ENCODE results near the gene MRPL37.
"Not testable (repeated sequence)": the region's sequence is repeated elsewhere in the genome, so short reads cannot be mapped to it uniquely, and the experiment has no call there.

The MRPL37 gene

DNA sequence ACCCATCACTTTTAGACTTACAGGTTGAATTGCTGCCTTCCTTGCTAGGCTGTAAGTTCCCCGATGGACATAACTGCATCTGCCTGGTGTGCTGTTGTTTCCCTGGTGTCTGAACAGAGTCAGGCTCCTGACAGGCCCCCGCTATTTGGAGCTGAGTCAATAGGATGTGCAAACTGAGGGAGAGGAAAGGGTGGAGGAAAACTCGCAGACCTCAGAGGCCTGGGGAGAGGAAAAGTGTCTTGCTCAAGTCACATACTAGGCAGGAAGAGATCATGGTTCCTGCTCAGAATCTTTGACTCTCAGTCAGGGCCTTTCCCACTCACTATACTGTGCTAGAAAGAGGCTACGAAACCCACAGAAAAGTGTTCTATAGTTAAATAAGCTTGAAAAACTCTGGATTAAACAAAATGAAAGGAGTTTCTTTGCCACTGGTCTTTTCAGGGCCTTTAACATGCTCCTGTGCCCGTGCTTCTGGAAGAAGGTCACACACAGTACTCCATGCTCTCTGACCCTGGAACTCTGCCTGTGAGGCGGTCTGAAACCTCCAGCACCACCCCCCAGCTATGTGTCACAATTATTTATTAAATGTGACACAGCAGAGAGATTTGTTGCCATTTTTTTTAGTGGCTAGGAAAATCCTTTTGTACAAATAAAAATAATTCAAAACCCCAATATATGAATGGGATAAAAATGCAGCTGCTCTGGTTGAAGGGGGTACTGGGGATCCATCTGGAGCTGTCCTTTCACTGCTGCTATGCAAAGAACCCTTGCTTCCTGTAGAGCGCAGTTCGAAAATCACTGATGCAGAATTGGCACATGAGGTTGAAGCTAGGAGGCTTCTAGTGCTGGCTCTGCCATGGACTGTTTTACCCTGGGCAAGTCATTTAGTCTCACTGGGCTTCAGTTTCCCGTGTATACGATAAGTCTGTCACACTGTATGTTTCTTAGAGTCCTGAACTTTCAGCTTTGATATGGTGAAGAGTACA lies 27.1 kb upstream of the MRPL37 start:
- no peak for DNase-seq

DNA sequence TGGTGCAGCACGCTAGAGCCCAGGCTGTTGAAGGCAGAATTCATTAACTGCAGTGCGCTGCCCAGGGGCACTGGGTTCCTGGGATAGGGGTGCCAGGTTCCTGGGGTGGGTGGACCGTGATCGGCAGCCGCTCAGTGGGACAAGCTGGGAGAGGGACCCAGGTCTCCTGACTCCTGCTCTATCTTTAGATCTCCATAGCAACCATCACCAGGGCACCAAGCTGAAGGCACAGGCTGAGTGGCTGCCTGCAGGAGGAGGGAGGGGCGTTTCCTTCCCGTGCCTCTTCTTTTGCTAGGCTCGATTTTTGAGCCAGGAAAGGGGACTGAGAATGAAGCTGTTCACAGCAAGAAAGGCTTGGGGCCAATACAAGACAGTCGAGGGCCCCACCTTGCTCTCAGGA lies 26.3 kb upstream of the MRPL37 start:
- DNase-seq = no peak

DNA sequence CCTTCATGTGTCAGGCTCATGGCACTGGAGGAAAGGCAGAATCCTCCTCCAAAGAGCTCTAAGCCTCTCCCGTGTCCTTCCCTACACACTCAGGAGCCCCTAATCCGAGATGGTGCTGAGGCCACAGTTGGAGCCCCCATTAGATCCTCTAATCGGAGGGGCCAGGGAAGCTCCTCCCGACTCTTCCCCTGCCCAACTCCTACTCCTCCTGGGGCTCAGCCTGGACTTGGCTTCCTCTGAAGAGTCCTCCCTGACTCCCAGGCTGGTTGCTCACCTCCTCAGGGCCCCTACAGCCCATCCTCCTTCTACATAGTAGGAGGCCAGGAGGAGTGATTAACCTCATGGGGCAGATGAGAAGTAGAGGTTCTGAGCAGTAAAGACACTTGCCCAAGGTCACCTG lies 25.9 kb upstream of the MRPL37 start:
- DNase-seq = no peak

DNA sequence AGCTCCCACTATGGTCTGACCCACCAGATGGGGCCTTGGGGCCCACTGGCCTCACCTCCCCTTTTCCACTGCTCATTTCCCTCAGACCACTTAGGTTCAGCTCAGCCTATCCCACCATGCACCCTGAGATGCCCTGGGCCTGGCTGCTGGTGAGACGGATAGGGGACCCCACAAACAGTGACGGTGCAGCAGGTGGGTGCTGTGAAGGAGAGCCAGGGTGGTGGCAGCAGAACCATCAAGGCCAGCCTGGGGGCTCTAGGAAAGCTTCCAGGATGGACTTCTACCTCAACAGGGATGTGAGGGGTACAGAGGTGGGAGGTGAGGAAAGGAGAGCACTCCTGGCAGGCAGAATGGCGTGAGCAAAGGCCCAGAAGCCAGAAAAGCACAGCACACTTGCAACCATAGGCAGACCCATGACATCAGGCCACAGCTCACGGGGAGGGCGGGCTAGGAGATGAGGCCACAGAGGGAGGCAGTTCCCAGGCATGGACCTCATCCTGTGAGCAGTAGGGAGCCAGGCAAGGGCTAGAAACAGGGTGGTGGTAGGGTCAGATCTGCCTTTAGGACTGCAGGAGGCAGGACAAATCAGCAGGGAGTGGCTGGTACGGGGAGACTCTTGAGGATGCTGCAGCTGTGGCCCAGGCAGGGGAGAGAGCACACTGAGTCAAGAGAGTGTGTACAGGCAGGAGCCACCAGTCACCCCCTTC lies 23.2 kb upstream of the MRPL37 start:
- DNase-seq = no peak

DNA sequence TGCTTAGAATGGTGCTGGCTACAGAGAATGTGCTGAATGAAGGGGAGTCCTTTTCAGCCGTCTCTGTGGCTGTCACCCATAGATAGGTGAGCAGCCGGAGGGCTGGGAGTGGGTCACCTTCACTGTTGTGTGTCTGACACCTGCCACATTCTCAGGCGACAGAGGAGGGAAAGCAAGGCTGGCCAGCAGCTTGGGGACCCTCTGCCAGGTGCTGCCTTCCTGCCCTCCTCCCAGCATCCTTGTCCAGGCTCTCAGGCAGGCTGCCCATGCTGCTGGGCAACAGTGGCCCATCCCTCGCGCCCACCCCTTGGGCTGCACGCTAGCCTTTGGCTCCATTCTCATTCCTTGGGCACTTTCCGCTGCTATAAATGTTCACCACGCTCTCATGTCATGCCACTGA lies 22.2 kb upstream of the MRPL37 start:
- DNase-seq = no peak

DNA sequence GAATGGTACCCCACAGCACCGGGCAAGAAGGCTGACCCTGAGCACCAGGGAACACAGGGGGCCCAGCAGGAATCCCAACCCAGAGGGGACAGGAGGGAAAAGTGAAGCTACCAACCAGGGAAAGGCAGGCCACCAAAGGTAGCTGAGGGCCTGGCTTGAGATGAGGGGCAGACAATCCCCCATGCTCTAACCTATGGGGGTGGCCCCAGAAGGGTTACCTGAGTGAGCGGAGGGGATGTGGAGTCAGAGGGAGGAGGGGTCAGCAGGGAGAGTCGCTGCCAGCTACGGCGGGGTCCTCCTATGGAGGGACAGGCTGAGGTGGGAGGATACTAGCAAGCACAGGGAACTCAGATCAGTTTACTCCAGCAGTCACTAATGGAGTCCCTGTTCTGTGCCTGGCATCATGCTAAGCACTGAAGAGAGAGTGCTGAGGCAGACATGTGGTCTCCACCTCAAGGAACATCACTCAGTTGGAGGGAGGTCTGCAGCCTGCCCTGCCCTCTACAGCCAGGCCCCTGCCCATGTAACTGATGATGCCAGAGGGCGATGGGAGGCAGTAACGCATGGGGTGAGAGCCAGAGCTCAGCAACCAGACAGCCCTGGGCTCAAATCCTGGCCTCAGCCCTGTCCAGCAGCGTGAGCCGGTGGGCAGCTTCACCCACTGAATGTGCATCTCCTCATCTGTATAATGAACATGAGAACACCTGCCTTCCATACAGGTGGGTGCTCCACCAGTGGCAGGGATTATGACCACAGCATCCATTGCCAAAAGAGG lies 21.5 kb upstream of the MRPL37 start:
- DNase-seq = no peak

DNA sequence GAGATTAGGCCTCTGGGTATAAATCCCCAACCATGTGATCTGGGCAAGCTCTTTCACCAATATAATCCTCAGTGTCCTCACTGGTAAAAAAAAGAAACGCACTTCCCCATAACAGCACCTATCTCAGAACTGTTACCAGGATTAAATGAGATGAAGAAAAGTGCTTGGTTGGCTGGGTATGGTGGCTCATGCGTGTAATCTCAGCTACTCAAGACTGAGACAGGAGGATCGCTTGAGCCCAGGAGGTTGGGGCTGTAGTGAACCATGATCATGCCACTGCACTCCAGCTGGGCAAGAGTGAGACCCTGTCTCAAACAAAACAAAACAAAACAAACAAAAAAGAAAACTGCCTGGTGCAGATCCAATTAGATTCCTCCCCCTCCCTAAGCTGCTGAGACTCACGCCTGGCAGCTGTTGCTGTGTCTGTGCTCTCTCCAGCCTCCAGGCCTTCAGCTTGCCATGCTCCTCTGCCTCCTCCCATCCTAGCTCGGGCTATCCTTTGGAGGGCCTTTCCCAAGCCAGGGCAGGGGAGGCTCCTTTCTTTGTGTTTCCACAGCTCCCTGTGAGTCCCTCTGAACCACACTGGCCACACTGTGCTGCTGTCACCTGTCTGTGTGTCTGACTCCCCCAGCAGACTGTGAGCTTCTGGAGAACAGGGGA lies 19.1 kb upstream of the MRPL37 start:
- no peak for DNase-seq

DNA sequence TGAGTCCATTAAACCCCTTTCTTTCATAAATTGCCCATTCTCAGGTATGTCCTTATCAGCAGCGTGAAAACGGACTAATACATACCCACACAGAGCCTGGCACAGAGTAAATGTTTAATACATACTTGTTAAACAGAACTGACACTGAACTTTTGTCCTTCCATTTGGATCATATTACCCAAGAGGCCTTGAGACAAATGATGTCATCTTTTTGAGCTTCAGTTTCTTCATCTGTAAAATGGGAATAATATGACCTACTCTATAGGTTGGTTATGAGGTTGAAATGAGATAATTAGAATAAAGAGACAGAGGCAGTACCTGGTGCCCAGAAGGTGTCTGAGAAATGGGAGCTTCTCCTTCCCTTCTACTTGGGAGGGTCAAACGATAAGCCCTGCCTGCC lies 13.9 kb upstream of the MRPL37 start:
- no peak for DNase-seq

DNA sequence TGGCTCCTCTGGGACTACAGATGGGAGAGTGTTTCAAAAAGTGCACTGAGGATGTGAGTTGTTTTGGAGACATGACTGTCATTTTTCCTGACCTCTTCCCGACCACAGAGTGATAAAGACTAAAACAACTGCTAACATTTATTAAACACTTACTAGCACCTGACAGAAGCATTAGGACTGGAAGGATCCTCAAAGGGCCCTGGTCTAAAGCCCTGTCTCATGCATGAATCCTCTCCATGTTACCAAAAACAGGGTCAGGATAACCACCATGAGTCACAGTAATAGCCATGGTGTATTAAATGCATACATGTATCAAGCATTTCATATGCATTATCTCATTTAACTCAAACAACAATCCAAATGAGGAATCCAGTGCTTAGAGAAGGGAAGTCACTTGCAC lies 11.7 kb upstream of the MRPL37 start:
- DNase-seq = no peak

DNA sequence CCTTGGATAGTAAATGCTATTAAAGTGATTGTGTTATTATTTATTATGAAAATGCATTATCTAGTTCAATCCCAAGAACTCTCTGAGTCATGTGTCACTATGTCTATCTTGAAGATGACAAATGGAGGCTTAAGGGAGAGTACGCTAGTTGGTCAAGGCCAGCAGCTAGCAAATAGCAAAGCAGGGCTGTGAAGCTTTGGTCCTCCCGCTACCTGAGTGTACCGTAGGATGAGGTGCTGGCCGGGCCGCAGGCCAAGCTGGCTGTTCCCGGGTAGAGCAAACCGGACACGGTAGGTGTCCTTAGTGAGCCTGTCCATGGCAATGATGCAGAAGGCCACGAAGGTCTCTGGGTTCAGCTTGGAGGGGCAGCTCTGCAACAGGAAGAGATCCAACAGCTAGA lies 9.4 kb upstream of the MRPL37 start:
- DNase-seq = no peak

DNA sequence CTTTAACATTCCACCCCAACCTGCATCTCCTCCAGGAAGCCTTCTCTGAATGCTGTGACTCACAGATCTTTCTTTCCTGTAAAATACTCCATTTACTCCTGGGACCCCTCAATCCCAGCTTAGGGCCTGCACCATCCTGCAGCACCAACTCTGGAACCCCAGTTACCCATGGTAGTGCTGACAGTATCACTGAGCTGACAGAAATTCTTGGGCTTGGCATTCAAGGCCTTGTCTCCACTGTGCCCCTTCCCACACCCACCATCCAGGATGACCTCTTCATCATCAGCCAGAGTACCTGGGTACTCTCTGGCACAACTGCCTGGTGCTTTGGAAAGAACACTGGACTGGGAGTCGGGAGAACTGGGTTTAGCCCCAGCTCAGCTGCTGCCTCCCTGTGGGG lies 8.4 kb upstream of the MRPL37 start:
- DNase-seq = no peak

DNA sequence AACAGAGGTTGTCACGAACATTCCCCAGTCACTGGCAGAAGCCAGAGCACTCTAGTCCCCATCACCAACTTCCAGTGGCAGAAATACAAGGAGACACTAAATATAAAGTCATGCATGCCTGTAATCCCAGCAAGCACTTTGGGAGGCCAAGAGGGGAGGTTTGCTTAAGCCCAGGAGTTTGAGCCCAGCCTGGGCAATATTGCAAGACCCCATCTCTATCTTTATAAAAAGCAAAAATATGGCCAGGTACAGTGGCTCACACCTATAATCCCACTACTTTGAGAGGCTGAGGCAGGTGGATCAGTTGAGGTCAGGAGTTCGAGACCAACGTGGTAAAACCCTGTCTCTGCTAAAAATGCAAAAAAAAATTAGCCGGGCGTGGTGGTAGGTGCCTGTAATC lies 6.5 kb upstream of the MRPL37 start:
- no peak for DNase-seq

DNA sequence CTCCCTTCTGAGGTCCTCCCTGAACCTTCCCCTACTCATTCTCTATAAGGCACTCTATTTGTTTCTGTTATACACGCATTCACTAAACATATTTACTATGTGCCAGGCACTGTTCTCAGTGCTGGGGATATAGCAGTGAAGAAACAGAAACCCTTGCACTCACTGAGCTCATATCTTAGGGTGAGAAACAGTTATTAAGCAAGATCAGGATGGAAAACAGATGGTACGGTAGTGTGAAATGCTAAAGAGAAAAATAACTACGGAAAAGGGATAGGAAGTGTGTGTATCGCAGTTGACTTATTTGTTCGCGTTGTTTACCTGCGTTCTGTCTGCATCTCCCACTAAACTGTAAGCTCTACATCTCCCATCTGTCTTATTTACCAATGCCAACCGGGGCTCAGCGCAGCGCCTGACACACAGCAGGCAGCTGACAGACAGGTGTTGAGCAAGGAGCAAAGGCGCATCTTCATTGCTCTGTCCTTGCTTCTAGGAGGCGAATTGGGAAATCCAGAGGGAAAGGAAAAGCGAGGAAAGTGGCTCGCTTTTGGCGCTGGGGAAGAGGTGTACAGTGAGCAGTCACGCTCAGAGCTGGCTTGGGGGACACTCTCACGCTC lies 709 bp upstream of the MRPL37 start:
- no peak for DNase-seq

DNA sequence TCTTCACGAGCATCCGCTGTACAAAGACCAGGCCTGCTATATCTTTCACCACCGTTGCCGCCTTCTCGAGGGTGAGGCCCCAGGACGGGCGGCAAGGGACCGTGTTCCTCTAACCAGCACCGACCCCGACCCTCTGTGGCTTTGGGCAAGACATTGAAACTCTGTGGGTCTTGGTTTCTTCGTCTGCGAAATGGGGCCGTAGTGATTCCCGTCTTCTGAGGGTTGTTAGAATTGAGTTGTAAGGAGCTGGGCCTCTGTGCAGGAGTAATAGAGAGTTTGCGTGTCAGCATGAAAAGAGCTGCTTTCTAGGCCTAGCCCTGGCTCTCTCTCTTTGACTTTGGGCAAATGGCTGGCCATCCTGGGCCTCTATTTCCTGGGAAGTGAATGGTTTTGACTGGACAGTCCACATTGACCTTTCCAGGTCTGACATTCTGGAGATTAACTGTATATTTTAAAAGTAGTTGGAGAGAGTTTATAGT lies 591 bp downstream of the MRPL37 start:
- no peak for DNase-seq

DNA sequence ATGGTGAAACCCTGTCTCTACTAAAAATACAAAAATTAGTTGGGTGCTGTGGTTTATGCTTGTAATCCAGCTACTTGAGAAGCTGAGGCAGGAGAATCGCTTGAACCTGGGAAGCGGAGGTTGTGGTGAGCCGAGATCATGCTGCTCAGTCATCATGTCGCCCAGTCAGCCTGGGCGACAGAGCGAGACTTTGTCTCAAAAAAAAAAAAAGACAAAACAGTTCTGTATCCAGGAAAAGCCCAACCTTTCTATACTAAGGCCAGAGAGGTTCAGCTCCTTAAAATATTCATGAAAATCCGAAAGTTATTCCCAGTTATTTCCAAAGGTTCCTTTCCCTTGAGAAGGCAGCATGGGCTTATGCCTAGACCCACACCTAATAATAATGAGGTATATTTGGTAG lies 4.2 kb downstream of the MRPL37 start:
- no peak for DNase-seq

DNA sequence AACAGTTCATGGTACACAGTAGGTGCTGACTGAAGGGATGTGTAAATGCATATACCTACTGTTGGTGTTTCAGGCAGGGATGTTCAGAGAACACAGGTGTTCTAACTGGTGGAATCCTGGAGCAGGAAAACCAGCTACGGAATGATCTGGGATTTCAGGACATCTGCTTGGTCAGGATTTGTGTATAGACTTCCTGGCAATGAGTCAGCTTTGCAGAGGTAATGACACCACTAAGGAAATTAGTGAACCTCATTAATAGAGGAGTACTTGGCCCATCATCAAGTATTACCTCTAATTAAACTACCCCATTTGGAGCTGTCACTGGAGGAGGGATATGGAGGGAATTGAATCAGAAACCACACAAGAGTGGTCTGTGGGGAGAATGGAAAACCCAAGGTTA lies 7.3 kb downstream of the MRPL37 start:
- DNase-seq = no peak

DNA sequence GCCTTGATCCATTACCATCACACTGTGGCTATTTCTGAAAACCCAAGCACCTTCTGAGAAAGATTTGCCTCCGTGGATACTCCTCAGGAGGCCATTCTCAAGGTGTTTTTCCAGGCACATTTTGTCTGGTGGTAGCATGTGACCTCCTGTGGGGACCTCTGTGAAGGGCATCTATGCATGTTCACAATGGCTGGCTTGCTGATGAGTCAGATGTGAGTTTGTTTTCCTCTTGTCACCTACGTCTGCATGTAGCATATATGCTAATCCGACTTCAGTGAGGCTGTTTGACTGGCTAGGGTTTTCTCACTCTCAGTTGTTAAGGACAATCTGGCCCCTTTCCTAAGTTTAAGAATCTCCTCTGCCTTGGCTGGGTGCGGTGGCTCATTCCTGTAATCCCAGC lies 7.9 kb downstream of the MRPL37 start:
- DNase-seq = not testable (repeated sequence)

DNA sequence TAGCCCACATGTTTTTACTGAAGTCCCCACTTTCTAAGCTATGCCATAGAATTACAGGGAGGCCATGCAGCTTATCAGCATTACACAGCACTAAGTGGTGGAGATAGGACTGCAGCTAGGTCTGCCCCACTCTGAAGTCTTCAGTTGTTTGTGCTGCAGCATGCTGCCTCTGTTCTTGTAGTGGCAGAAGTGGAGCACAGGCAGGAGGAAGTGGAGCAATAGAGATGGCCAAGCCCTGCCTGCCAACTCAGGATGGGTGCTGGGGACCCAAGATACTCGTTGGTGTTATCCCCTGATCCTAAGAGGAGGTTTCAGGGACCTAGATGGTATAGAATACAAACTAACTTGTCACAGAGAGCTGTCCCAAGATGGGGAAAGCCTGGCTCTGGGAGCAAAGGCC lies 12.9 kb downstream of the MRPL37 start:
- DNase-seq = no peak

DNA sequence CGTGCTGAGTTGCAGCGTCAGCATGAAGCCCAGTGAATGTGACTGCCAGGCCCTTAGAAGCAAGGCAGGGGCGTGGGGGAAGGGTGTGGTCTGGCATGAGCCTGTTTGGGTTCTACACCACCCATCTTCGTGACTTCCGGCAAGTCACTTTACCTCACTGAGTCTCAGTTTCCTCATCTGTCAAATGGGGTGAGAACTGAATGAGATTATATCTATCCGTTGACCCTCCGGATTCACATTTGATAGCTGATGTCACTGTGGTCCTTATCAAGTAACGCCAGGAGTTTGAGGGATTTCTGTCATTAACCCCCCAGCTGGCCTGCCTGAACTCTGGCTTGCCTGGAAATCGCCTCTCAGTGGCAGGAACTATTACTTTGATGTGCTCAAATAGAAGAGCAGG lies 15.6 kb downstream of the MRPL37 start:
- no peak for DNase-seq

DNA sequence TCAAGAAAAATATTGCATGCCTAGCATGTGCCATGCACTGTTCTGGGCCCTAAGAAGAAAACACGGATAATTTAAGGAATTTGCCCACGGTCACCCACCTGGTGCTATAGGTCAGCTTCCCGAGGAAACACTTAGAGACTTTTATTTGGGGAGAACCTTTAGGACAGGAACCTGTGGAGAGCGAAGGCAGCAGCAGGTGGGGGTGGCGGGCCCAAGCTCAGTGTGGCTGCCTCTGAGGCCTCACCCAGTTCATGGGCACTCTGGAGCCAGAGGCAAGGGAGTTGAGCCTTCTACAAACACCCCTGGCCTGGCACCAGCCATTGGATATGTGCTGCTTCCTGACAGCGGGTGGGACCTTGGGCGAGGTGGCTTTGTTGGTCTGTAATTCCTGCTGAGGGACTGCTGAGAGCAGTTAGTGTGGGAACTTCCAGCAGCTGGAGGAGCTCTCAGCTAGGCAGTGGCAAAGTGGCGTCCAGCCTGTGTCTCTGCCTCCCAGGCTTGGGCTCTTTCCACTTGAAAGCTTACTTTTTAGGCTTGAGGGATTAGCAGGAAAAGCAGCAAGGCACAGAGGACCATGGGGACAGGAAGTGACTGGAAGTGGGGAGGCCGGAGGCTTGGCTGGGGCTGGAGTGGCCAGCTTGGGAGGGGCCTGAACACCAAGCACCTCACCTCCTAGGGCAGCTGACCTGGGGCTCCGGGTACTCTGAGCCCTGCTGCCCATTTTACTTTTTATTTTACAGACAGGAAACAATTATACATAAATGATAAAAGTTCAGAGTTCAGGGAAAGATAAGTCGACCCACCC lies 19.1 kb downstream of the MRPL37 start:
- DNase-seq = no peak

DNA sequence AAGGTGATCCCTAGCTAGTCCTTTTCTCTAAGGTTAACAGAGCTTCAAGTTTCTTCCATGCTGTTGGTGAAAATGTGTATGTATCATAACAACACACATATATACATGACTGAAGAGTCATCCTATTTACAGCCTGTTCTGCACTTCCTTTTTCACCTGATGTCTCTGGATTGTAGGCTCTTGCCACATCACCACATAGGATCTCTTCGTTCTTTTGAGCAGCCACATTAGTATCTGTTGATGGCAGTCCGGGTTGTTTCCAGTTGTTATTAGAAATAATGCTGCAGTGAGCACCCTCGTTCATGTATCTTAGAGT lies 19.7 kb downstream of the MRPL37 start:
- no peak for DNase-seq

Measured in NCI-H2227 treated with DMSO at 0.1 percent for 48 hours (cell line).